Measurements from ENCODE around the gene SIRT3. TPM values are rescaled to one million over a fixed set of nuclear protein-coding genes. Genes with fewer than 3 reads are reported as not detected.

Gene SIRT3
- total RNA-seq, 1 experiment from 2014 or later, result 37.5 TPM

Other genes with a start within 250 kb of the SIRT3 start
- not detected for gene SCGB1C1, start 43.3 kb downstream of the SIRT3 start, total RNA-seq (2021; ENCODE audit: unreplicated experiment)
- gene BET1L, start 28.9 kb downstream of the SIRT3 start, total RNA-seq (2021; ENCODE audit: unreplicated experiment), result 89.0 TPM
- gene RIC8A, start 28.6 kb downstream of the SIRT3 start, total RNA-seq (2021; ENCODE audit: unreplicated experiment), result 264 TPM
- 271 TPM for gene PSMD13, start 634 bp upstream of the SIRT3 start, total RNA-seq (2021; ENCODE audit: unreplicated experiment)
- gene NLRP6, start 42.1 kb upstream of the SIRT3 start, total RNA-seq (2021; ENCODE audit: unreplicated experiment), result 0.59 TPM
- 115 TPM for gene PGGHG, start 52.8 kb upstream of the SIRT3 start, total RNA-seq (2021; ENCODE audit: unreplicated experiment)
- gene IFITM5, start 63.2 kb upstream of the SIRT3 start, total RNA-seq (2021; ENCODE audit: unreplicated experiment), result not detected
- gene IFITM2, start 71.5 kb upstream of the SIRT3 start, total RNA-seq (2021; ENCODE audit: unreplicated experiment), result 183 TPM
- 66.3 TPM for gene IFITM1, start 77.7 kb upstream of the SIRT3 start, total RNA-seq (2021; ENCODE audit: unreplicated experiment)
- 614 TPM for gene IFITM3, start 84.5 kb upstream of the SIRT3 start, total RNA-seq (2021; ENCODE audit: unreplicated experiment)
- 122 TPM for gene B4GALNT4, start 133.2 kb upstream of the SIRT3 start, total RNA-seq (2021; ENCODE audit: unreplicated experiment)
- 36.8 TPM for gene PKP3, start 157.9 kb upstream of the SIRT3 start, total RNA-seq (2021; ENCODE audit: unreplicated experiment)
- gene SIGIRR, start 178.7 kb upstream of the SIRT3 start, total RNA-seq (2021; ENCODE audit: unreplicated experiment), result 183 TPM
- 61.4 TPM for gene ANO9, start 205.7 kb upstream of the SIRT3 start, total RNA-seq (2021; ENCODE audit: unreplicated experiment)
- gene PTDSS2, start 213.9 kb upstream of the SIRT3 start, total RNA-seq (2021; ENCODE audit: unreplicated experiment), result 103 TPM